HCT116 (cell line): ENCODE measurements around the gene LRFN4.

Experiments
- EGR1 ChIP-seq: IDR thresholded peaks from 2 replicates; pipeline ENCODE4 v1.6.1; 2012; ENCODE audit warnings: low read depth
- EZH2 ChIP-seq: fragments of 200-600 bp; sonication (generic); IDR thresholded peaks from 2 replicates; pipeline ENCODE4 v1.6.1; 2017; ENCODE audit warnings: antibody characterized with exemption, mixed run types
- EZH2phosphoT487 ChIP-seq: fragments of 200-600 bp; IDR thresholded peaks from 2 replicates; pipeline ENCODE4 v1.6.1; 2018; ENCODE audit warnings: antibody characterized with exemption, borderline replicate concordance
- FOSL1 ChIP-seq: IDR thresholded peaks from 2 replicates; pipeline ENCODE4 v1.6.1; 2012; ENCODE audit warnings: low read depth
- POLR2A ChIP-seq: IDR thresholded peaks from 2 replicates; pipeline ENCODE4 v1.7.0; 2011; ENCODE audit warnings: borderline replicate concordance; ENCODE audit not compliant: insufficient read depth, insufficient read length; ENCODE audit errors: extremely low read depth
- POLR2AphosphoS5 ChIP-seq: IDR thresholded peaks from 2 replicates; pipeline ENCODE4 v1.6.1; 2011; ENCODE audit warnings: mild to moderate bottlenecking, low read depth, low read length, moderate library complexity
- SIN3A ChIP-seq: IDR thresholded peaks from 2 replicates; pipeline ENCODE4 v1.6.1; 2012; ENCODE audit warnings: low read depth
- SP1 ChIP-seq: IDR thresholded peaks from 2 replicates; pipeline ENCODE4 v1.6.1; 2012; ENCODE audit warnings: low read depth
- ZNF274 ChIP-seq: fragments of 200-500 bp; sonication (Bioruptor generic); IDR thresholded peaks from 2 replicates; pipeline ENCODE4 v1.6.1; 2014; ENCODE audit warnings: mild to moderate bottlenecking, low read depth, low read length, inconsistent platforms
- TF ChIP-seq, protein P1 (sequence below), 3 experiments: fragments of 200-600 bp in 1 of 3; sonication (generic) in 1 of 3; IDR thresholded peaks in 2 of 3; conservative IDR thresholded peaks in 1 of 3; 2 replicates each; pipeline ENCODE4 v1.5.1; 2012 to 2017; ENCODE audit warnings: low read depth in 2 of 3, low read length in 2 of 3, antibody characterized with exemption in 1 of 3, borderline replicate concordance in 1 of 3, control low read depth in 1 of 3, mild to moderate bottlenecking in 1 of 3, mixed read lengths in 1 of 3, mixed run types in 1 of 3, moderate library complexity in 1 of 3; ENCODE audit not compliant: insufficient read depth in 1 of 3
- TF ChIP-seq, protein P2 (sequence below): IDR thresholded peaks from 2 replicates; pipeline ENCODE4 v1.6.1; 2012; ENCODE audit warnings: low read depth

DNA sequence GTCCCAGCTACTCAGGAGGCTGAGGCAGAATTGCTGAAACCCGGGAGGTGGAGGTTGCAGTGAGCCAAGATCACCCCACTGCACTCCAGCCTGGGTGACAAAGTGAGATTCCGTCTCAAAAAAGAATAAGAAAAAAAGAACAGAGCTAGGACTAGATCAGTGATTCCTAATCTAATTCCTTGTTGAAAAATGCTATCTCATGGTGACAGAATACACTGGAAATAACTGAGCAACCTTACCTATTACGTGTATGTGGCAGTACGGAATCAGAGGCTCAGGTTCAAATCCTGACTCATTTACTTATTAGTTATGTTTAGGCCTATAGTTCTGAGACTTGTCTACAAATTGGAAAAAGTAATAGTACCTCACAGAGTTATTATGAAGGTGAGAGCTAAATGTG, 33.2 kb upstream of the LRFN4 start:
- TF ChIP-seq, protein P1, sequence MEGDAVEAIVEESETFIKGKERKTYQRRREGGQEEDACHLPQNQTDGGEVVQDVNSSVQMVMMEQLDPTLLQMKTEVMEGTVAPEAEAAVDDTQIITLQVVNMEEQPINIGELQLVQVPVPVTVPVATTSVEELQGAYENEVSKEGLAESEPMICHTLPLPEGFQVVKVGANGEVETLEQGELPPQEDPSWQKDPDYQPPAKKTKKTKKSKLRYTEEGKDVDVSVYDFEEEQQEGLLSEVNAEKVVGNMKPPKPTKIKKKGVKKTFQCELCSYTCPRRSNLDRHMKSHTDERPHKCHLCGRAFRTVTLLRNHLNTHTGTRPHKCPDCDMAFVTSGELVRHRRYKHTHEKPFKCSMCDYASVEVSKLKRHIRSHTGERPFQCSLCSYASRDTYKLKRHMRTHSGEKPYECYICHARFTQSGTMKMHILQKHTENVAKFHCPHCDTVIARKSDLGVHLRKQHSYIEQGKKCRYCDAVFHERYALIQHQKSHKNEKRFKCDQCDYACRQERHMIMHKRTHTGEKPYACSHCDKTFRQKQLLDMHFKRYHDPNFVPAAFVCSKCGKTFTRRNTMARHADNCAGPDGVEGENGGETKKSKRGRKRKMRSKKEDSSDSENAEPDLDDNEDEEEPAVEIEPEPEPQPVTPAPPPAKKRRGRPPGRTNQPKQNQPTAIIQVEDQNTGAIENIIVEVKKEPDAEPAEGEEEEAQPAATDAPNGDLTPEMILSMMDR (IDR thresholded peaks at IDR 0.05 in 2 of 3, conservative IDR thresholded peaks at IDR 0.05 in 1 of 3; ENCODE audit: borderline replicate concordance in 1 of 3, insufficient read depth in 1 of 3, low read depth in 2 of 3, low read length in 2 of 3), result no peak
- TF ChIP-seq ZNF274, result no peak
- TF ChIP-seq POLR2AphosphoS5, result no peak
- no peak for TF ChIP-seq EZH2
- no peak for TF ChIP-seq POLR2A
- no peak for TF ChIP-seq SP1
- TF ChIP-seq EGR1, result no peak
- TF ChIP-seq FOSL1, result no peak
- TF ChIP-seq EZH2phosphoT487, result no peak
- no peak for TF ChIP-seq SIN3A
- TF ChIP-seq, protein P2, sequence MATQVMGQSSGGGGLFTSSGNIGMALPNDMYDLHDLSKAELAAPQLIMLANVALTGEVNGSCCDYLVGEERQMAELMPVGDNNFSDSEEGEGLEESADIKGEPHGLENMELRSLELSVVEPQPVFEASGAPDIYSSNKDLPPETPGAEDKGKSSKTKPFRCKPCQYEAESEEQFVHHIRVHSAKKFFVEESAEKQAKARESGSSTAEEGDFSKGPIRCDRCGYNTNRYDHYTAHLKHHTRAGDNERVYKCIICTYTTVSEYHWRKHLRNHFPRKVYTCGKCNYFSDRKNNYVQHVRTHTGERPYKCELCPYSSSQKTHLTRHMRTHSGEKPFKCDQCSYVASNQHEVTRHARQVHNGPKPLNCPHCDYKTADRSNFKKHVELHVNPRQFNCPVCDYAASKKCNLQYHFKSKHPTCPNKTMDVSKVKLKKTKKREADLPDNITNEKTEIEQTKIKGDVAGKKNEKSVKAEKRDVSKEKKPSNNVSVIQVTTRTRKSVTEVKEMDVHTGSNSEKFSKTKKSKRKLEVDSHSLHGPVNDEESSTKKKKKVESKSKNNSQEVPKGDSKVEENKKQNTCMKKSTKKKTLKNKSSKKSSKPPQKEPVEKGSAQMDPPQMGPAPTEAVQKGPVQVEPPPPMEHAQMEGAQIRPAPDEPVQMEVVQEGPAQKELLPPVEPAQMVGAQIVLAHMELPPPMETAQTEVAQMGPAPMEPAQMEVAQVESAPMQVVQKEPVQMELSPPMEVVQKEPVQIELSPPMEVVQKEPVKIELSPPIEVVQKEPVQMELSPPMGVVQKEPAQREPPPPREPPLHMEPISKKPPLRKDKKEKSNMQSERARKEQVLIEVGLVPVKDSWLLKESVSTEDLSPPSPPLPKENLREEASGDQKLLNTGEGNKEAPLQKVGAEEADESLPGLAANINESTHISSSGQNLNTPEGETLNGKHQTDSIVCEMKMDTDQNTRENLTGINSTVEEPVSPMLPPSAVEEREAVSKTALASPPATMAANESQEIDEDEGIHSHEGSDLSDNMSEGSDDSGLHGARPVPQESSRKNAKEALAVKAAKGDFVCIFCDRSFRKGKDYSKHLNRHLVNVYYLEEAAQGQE, result no peak
